Fibroblast of skin of left quadriceps (primary cell): ENCODE data around the gene MRC2.
A peak's percentile ranks its signal among the peaks of the same experiment; 100 is the strongest.
"Not testable (repeated sequence)": the region's sequence is repeated elsewhere in the genome, so short reads cannot be mapped to it uniquely, and the experiment has no call there.

Experiments
- DNase-seq, 2 experiments: peaks; one replicate each; pipeline ENCODE4 v3.0.0-alpha.2; 2013; ENCODE audit warnings: low read depth in 2 of 2

The MRC2 gene

GRCh38 chr17:62678214-62678919, 50.9 kb downstream of the MRC2 start:
- no peak for DNase-seq

GRCh38 chr17:62679866-62680377, 52.5 kb downstream of the MRC2 start:
- DNase-seq, result no peak

- no peak for DNase-seq
Observed at GRCh38 chr17:62680541-62681052, 53.1 kb downstream of the MRC2 start.

GRCh38 chr17:62681061-62681938, 53.8 kb downstream of the MRC2 start:
- DNase-seq, result no peak

- no peak for DNase-seq
Observed at GRCh38 chr17:62681939-62682381, 54.5 kb downstream of the MRC2 start.

- DNase-seq, result no peak
Observed at GRCh38 chr17:62684179-62684578, 56.7 kb downstream of the MRC2 start.

- no peak for DNase-seq
Observed at GRCh38 chr17:62687997-62688396, 60.5 kb downstream of the MRC2 start.

- no peak for DNase-seq
Observed at GRCh38 chr17:62688398-62689160, 61.1 kb downstream of the MRC2 start.

GRCh38 chr17:62689441-62690167, 62.1 kb downstream of the MRC2 start:
- DNase-seq, result no peak

- DNase-seq, result no peak
Observed at GRCh38 chr17:62690168-62690897, 62.9 kb downstream of the MRC2 start.

GRCh38 chr17:62691589-62691915, 64.1 kb downstream of the MRC2 start:
- DNase-seq, result not testable (repeated sequence)

GRCh38 chr17:62692159-62692651, 64.7 kb downstream of the MRC2 start:
- no peak for DNase-seq

- DNase-seq, result no peak
Observed at GRCh38 chr17:62692721-62693431, 65.4 kb downstream of the MRC2 start.

- no peak for DNase-seq
Observed at GRCh38 chr17:62693616-62694409, 66.3 kb downstream of the MRC2 start.

GRCh38 chr17:62695093-62695738, 67.7 kb downstream of the MRC2 start:
- DNase-seq, result not testable (repeated sequence)

- no peak for DNase-seq
Observed at GRCh38 chr17:62696256-62696655, 68.8 kb downstream of the MRC2 start.

- DNase-seq, result no peak
Observed at GRCh38 chr17:62696726-62697490, 69.4 kb downstream of the MRC2 start.

- peak in 1 of 2 experiments; percentile 42 for DNase-seq
Observed at GRCh38 chr17:62698459-62698858, 71.0 kb downstream of the MRC2 start.
